Hepatocyte (in vitro differentiated cells): ENCODE results near the gene MX2.

ENCODE experiments used
- EZH2 ChIP-seq: fragments of 200-600 bp; sonication (generic); IDR thresholded peaks from 2 replicates; pipeline ENCODE4 v1.6.1; 2016; ENCODE audit warnings: antibody characterized with exemption, mild to moderate bottlenecking, borderline replicate concordance
- EZH2phosphoT487 ChIP-seq: fragments of 200-600 bp; sonication (generic); IDR thresholded peaks from one replicate; pipeline ENCODE4 v1.6.1; 2018; ENCODE audit warnings: antibody characterized with exemption, mild to moderate bottlenecking, low read depth, moderate library complexity; ENCODE audit not compliant: unreplicated experiment, severe bottlenecking
- TF ChIP-seq, protein P1 (sequence below): fragments of 200-600 bp; sonication (generic); IDR thresholded peaks from 2 replicates; pipeline ENCODE4 v1.5.1; 2016; ENCODE audit warnings: antibody characterized with exemption, mild to moderate bottlenecking; ENCODE audit not compliant: poor library complexity

- TF ChIP-seq, protein P1, sequence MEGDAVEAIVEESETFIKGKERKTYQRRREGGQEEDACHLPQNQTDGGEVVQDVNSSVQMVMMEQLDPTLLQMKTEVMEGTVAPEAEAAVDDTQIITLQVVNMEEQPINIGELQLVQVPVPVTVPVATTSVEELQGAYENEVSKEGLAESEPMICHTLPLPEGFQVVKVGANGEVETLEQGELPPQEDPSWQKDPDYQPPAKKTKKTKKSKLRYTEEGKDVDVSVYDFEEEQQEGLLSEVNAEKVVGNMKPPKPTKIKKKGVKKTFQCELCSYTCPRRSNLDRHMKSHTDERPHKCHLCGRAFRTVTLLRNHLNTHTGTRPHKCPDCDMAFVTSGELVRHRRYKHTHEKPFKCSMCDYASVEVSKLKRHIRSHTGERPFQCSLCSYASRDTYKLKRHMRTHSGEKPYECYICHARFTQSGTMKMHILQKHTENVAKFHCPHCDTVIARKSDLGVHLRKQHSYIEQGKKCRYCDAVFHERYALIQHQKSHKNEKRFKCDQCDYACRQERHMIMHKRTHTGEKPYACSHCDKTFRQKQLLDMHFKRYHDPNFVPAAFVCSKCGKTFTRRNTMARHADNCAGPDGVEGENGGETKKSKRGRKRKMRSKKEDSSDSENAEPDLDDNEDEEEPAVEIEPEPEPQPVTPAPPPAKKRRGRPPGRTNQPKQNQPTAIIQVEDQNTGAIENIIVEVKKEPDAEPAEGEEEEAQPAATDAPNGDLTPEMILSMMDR, result no peak
- no peak for TF ChIP-seq EZH2
- TF ChIP-seq EZH2phosphoT487, result no peak
Measured at GRCh38 chr21:41317458-41317857, 44.4 kb upstream of the MX2 start.
